ENCODE measurements around the gene INPP1. TPM values are rescaled to one million over a fixed set of nuclear protein-coding genes. Genes with fewer than 3 reads are reported as not detected.

Gene INPP1
- total RNA-seq, 1 experiment from 2014 or later: 9.5 TPM

DNA sequence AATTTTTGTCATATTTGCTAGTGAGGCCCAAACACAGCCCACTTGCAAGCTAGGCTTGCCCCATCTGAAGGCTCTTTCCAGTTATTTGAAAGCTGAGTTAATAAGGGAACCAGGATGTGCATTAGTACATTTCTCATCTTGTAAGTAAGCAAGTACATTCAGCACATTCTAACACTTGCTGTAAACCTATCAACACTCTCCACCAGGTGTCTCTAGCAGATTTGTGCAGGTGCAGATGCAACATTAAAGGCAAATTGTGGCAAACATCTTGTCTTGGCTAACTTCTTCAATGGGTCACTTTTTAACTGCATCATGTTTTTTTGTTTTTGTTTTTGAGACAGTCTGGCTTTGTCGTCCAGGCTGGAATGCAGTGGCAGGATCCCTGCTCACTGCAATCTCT lies 39.5 kb downstream of the INPP1 start:
- Histone ChIP-seq H4K20me1 (ENCODE audit: insufficient read depth) (no peaks in the 10 kb centered on the region), H3K9me2 (ENCODE audit: insufficient read depth) (no peaks in the 10 kb centered on the region), H3K36me3 (ENCODE audit: low read depth) (no peaks in the 10 kb centered on the region), H3K4me1 (replicated peaks; ENCODE audit: insufficient read depth) (no peaks in the 10 kb centered on the region), H3K27me3 (ENCODE audit: insufficient read depth, low read depth) (no peaks in the 10 kb centered on the region), H3K27ac (no peak overlapping the region), H3K4me3 (no peak overlapping the region), H3K4me2 (no peak overlapping the region), H3F3A (ENCODE audit: insufficient read depth, low read depth) (no peaks in the 10 kb centered on the region), H3K79me2 (ENCODE audit: low read depth) (no peaks in the 10 kb centered on the region), H2AFZ (no peak overlapping the region), H3K9me3 (ENCODE audit: insufficient read depth, low read depth) (no peaks in the 10 kb centered on the region)
- POLR2A ChIA-PET (ENCODE audit: unreplicated experiment): no interaction called here
- BruUV-seq (replicated peaks): no TSS peak
- TF ChIP-seq, protein P1, sequence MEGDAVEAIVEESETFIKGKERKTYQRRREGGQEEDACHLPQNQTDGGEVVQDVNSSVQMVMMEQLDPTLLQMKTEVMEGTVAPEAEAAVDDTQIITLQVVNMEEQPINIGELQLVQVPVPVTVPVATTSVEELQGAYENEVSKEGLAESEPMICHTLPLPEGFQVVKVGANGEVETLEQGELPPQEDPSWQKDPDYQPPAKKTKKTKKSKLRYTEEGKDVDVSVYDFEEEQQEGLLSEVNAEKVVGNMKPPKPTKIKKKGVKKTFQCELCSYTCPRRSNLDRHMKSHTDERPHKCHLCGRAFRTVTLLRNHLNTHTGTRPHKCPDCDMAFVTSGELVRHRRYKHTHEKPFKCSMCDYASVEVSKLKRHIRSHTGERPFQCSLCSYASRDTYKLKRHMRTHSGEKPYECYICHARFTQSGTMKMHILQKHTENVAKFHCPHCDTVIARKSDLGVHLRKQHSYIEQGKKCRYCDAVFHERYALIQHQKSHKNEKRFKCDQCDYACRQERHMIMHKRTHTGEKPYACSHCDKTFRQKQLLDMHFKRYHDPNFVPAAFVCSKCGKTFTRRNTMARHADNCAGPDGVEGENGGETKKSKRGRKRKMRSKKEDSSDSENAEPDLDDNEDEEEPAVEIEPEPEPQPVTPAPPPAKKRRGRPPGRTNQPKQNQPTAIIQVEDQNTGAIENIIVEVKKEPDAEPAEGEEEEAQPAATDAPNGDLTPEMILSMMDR (conservative IDR thresholded peaks at IDR 0.05): peak; percentile 63
- no peak for TF ChIP-seq EZH2 (IDR thresholded peaks at IDR 0.05; ENCODE audit: low read depth)
- peak; percentile 17 to 59 for DNase-seq
- CTCF ChIA-PET: interaction anchor here (0.6 kb wide), 2 partner anchors 115 to 447 kb away, joined by 3 read pairs; no protein-coding TSS in a partner anchor
- intact Hi-C loops (cut with micrococcal nuclease; ENCODE audit: unreplicated experiment): loop anchor here (1.0 to 10.0 kb wide), 2 partner anchors 128 to 402 kb away; no protein-coding TSS in a partner anchor

DNA sequence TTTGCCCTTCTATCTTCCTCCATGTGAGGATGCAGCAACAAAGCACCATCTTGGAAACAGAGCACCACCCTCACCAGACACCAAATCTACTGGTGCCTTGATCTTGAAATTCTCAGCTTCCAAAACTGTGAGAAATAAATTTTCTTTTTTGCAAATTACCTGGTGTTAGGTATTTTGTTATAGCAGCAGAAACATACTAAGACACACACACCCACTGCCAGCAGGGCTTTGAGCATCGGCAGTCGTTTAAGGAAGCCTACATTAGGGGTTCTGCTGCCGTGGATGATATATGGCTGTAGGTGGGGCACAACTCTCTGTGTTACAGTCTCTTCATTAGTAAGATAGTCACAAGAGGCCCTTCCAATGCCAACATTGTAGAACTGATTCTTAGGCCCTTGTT lies 44.0 kb downstream of the INPP1 start:
- no peaks in the 10 kb centered on the region for H3K9me2 ChIP-seq (ENCODE audit: insufficient read depth)
- intact Hi-C loops (cut with micrococcal nuclease; ENCODE audit: unreplicated experiment): loop anchor here (10.0 kb wide), 1 partner anchor 397 kb away; no protein-coding TSS in a partner anchor
- no peaks in the 10 kb centered on the region for H3K79me2 ChIP-seq (ENCODE audit: low read depth)
- TF ChIP-seq, protein P1 (conservative IDR thresholded peaks at IDR 0.05): no peak
- TF ChIP-seq EZH2 (IDR thresholded peaks at IDR 0.05; ENCODE audit: low read depth): no peak
- H3K4me2 ChIP-seq: no peak overlapping the region
- CTCF ChIA-PET: no interaction called here
- H3K4me3 ChIP-seq: no peak overlapping the region
- H3K27ac ChIP-seq: no peak overlapping the region
- no peaks in the 10 kb centered on the region for H3K9me3 ChIP-seq (ENCODE audit: insufficient read depth, low read depth)
- DNase-seq: no peak
- no peak overlapping the region for H2AFZ ChIP-seq
- H3K4me1 ChIP-seq (replicated peaks; ENCODE audit: insufficient read depth): no peaks in the 10 kb centered on the region
- no TSS peak for BruUV-seq (replicated peaks)
- POLR2A ChIA-PET (ENCODE audit: unreplicated experiment): no interaction called here
- H3F3A ChIP-seq (ENCODE audit: insufficient read depth, low read depth): no peaks in the 10 kb centered on the region
- H3K36me3 ChIP-seq (ENCODE audit: low read depth): no peaks in the 10 kb centered on the region
- no peaks in the 10 kb centered on the region for H3K27me3 ChIP-seq (ENCODE audit: insufficient read depth, low read depth)
- H4K20me1 ChIP-seq (ENCODE audit: insufficient read depth): no peaks in the 10 kb centered on the region

DNA sequence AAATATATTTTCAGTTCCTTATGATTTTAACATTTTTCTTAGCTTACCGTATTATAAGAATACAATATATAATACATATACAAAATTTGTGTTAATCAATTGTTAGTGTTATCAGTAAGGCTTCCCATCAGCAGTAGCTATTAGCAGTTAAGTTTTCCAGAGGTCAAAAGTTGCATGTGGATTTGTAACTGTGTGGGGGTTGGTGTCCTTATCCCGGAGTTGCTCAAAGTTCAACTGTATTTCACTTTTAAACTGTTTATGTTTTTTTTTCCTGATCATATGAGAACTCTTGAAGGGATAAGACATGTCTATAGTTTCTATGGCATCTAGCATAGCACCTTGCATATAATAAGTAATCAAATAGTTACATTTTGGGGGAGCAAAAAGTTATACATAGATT lies 52.9 kb downstream of the INPP1 start:
- no peaks in the 10 kb centered on the region for H3F3A ChIP-seq (ENCODE audit: insufficient read depth, low read depth)
- TF ChIP-seq, protein P1 (conservative IDR thresholded peaks at IDR 0.05): no peak
- no peak for TF ChIP-seq EZH2 (IDR thresholded peaks at IDR 0.05; ENCODE audit: low read depth)
- no TSS peak for BruUV-seq (replicated peaks)
- CTCF ChIA-PET: interaction anchor here (0.7 kb wide), 1 partner anchor 116 kb away, joined by 3 read pairs; no protein-coding TSS in a partner anchor
- POLR2A ChIA-PET (ENCODE audit: unreplicated experiment): no interaction called here
- H4K20me1 ChIP-seq (ENCODE audit: insufficient read depth): no peaks in the 10 kb centered on the region
- H3K27ac ChIP-seq: no peak overlapping the region
- H3K9me2 ChIP-seq (ENCODE audit: insufficient read depth): no peaks in the 10 kb centered on the region
- no peak overlapping the region for H3K4me3 ChIP-seq
- intact Hi-C loops (cut with micrococcal nuclease; ENCODE audit: unreplicated experiment): no loop called here
- no peak overlapping the region for H2AFZ ChIP-seq
- no peaks in the 10 kb centered on the region for H3K27me3 ChIP-seq (ENCODE audit: insufficient read depth, low read depth)
- H3K36me3 ChIP-seq (ENCODE audit: low read depth): no peaks in the 10 kb centered on the region
- H3K4me2 ChIP-seq: no peak overlapping the region
- no peaks in the 10 kb centered on the region for H3K4me1 ChIP-seq (replicated peaks; ENCODE audit: insufficient read depth)
- no peaks in the 10 kb centered on the region for H3K79me2 ChIP-seq (ENCODE audit: low read depth)
- no peaks in the 10 kb centered on the region for H3K9me3 ChIP-seq (ENCODE audit: insufficient read depth, low read depth)
- DNase-seq: no peak
